ENCODE results near the gene GABBR2.

The GABBR2 gene

DNA sequence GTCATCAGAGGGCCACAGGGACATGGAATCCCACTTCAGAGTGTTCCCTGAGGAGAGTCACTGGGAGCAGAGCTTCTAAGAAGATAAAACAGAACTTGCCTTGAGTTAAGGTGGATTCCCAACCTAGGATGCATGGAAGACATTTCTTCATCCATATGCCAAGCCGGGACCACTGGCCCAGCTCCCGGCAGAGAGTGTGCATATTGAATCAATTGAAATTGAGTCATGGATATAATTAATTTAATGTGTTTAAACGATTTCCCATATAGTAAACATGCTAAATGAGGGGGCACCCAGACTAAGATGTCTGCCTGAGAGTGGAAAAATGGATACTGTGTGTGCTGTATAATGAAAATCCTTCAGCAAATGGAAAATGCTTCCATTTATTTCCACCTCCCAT is 258.9 kb downstream of the GABBR2 start:
- Histone ChIP-seq H3K27me3 (ENCODE audit: control insufficient read depth, low read length) (0 out of 2 replicates have a peak, but pooled peaks cover 2% of the 10 kb centered on the region), H3K36me3 (ENCODE audit: control insufficient read depth, low read length) (no peaks in the 10 kb centered on the region), H3K27ac (ENCODE audit: low read depth, low read length) (no peak overlapping the region), H3K79me2 (ENCODE audit: control insufficient read depth, low read length) (no peaks in the 10 kb centered on the region), H3K9me2 (replicated peaks; ENCODE audit: control insufficient read depth, low read length) (no peaks in the 10 kb centered on the region), H3K4me1 (ENCODE audit: control insufficient read depth, low read length) (no peaks in the 10 kb centered on the region), H3K4me2 (ENCODE audit: low read length) (no peak overlapping the region), H4K20me1 (ENCODE audit: control insufficient read depth, insufficient read depth, low read depth, low read length) (no peaks in the 10 kb centered on the region), H3F3A (ENCODE audit: control insufficient read depth, insufficient read depth) (no peaks in the 10 kb centered on the region), H3K9me3 (ENCODE audit: control insufficient read depth, insufficient read depth, low read length) (no peaks in the 10 kb centered on the region), H3K4me3 (ENCODE audit: low read length) (no peak overlapping the region)
- TF ChIP-seq CTCF (IDR thresholded peaks at IDR 0.05; ENCODE audit: low read depth, low read length, poor library complexity, severe bottlenecking) (no peak), EZH2phosphoT487 (IDR thresholded peaks at IDR 0.05; ENCODE audit: borderline replicate concordance, low read length) (no peak)

- Histone ChIP-seq H3K4me2 (ENCODE audit: low read length) (no peak overlapping the region), H3K79me2 (ENCODE audit: control insufficient read depth, low read length) (no peaks in the 10 kb centered on the region), H3F3A (ENCODE audit: control insufficient read depth, insufficient read depth) (no peaks in the 10 kb centered on the region), H4K20me1 (ENCODE audit: control insufficient read depth, insufficient read depth, low read depth, low read length) (no peaks in the 10 kb centered on the region), H3K27ac (ENCODE audit: low read depth, low read length) (no peak overlapping the region), H3K9me2 (replicated peaks; ENCODE audit: control insufficient read depth, low read length) (no peaks in the 10 kb centered on the region), H3K27me3 (ENCODE audit: control insufficient read depth, low read length) (peaks cover 11% of the 10 kb centered on the region; the same call in 1 of the 2 replicates), H3K36me3 (ENCODE audit: control insufficient read depth, low read length) (no peaks in the 10 kb centered on the region), H3K4me3 (ENCODE audit: low read length) (no peak overlapping the region), H3K4me1 (ENCODE audit: control insufficient read depth, low read length) (no peaks in the 10 kb centered on the region), H3K9me3 (ENCODE audit: control insufficient read depth, insufficient read depth, low read length) (no peaks in the 10 kb centered on the region)
- TF ChIP-seq EZH2phosphoT487 (IDR thresholded peaks at IDR 0.05; ENCODE audit: borderline replicate concordance, low read length) = no peak
- TF ChIP-seq CTCF (IDR thresholded peaks at IDR 0.05; ENCODE audit: low read depth, low read length, poor library complexity, severe bottlenecking) = no peak
These were observed 263.2 kb downstream of the GABBR2 start for GRCh38 chr9:98445576-98445975.

- Histone ChIP-seq H3K4me3 (ENCODE audit: low read length) (no peak overlapping the region), H3K9me3 (ENCODE audit: control insufficient read depth, insufficient read depth, low read length) (no peaks in the 10 kb centered on the region), H3K36me3 (ENCODE audit: control insufficient read depth, low read length) (no peaks in the 10 kb centered on the region), H3F3A (ENCODE audit: control insufficient read depth, insufficient read depth) (no peaks in the 10 kb centered on the region), H3K27ac (ENCODE audit: low read depth, low read length) (no peak overlapping the region), H4K20me1 (ENCODE audit: control insufficient read depth, insufficient read depth, low read depth, low read length) (no peaks in the 10 kb centered on the region), H3K4me1 (ENCODE audit: control insufficient read depth, low read length) (no peaks in the 10 kb centered on the region), H3K79me2 (ENCODE audit: control insufficient read depth, low read length) (no peaks in the 10 kb centered on the region), H3K4me2 (ENCODE audit: low read length) (no peak overlapping the region), H3K27me3 (ENCODE audit: control insufficient read depth, low read length) (peaks cover 11% of the 10 kb centered on the region; the same call in 1 of the 2 replicates), H3K9me2 (replicated peaks; ENCODE audit: control insufficient read depth, low read length) (no peaks in the 10 kb centered on the region)
- TF ChIP-seq EZH2phosphoT487 (IDR thresholded peaks at IDR 0.05; ENCODE audit: borderline replicate concordance, low read length) = no peak
- TF ChIP-seq CTCF (IDR thresholded peaks at IDR 0.05; ENCODE audit: low read depth, low read length, poor library complexity, severe bottlenecking) = no peak
These were observed 264.1 kb downstream of the GABBR2 start for GRCh38 chr9:98444601-98445000.
